H1 (cell line): ENCODE measurements around the gene SPINK4. TPM values are rescaled to one million over a fixed set of nuclear protein-coding genes. Genes with fewer than 3 reads are reported as not detected.

Source experiments
- CTCF ChIA-PET: fragments of 300-600 bp; sonication (Branson Sonifier 250); formaldehyde crosslinking; loops from one replicate; lab custom pipeline; 2021; ENCODE audit not compliant: partially characterized antibody; lab: Charles Lee
- POLR2A ChIA-PET: fragments of 300-600 bp; sonication (Branson Sonifier 250); formaldehyde crosslinking; loops from one replicate; lab custom pipeline; 2021; ENCODE audit warnings: inconsistent platforms; ENCODE audit not compliant: partially characterized antibody; lab: Charles Lee
- DNase-seq, 2 experiments: peaks; one replicate each; pipeline versions ENCODE4 v3.0.0 to v3.0.0-alpha.2; 2010 to 2022; ENCODE audit warnings: low spot score in 2 of 2, low read depth in 1 of 2, mixed read lengths in 1 of 2
- FAIRE-seq: peaks from 2 replicates; lab custom pipeline; 2011; peaks lifted over from hg19 to GRCh38; lab: Jason Lieb, UNC
- H2AFZ ChIP-seq: 2 replicates; pipeline ENCODE4 v1.8.1; 2012; ENCODE audit warnings: low read length, inconsistent platforms
- H2AK5ac ChIP-seq: 2 replicates; pipeline ENCODE4 v1.6.1; 2013; ENCODE audit warnings: low read depth, low read length
- H2BK120ac ChIP-seq: replicated peaks from 2 replicates; pipeline ENCODE3; 2013; ENCODE audit warnings: low read depth, low read length, inconsistent platforms
- H2BK12ac ChIP-seq: 2 replicates; pipeline ENCODE4 v1.6.1; 2013; ENCODE audit warnings: low read depth, low read length
- H2BK15ac ChIP-seq: 2 replicates; pipeline ENCODE4 v1.6.1; 2013; ENCODE audit warnings: low read length
- H2BK20ac ChIP-seq: 2 replicates; pipeline ENCODE4 v1.6.1; 2013; ENCODE audit warnings: low read length
- H2BK5ac ChIP-seq: 2 replicates; pipeline ENCODE4 v1.6.1; 2013; ENCODE audit warnings: low read depth, low read length
- H3K14ac ChIP-seq: 2 replicates; pipeline ENCODE4 v1.6.1; 2013; ENCODE audit warnings: inconsistent platforms; ENCODE audit not compliant: insufficient read length
- H3K18ac ChIP-seq: 2 replicates; pipeline ENCODE4 v1.6.1; 2013; ENCODE audit warnings: low read length; ENCODE audit errors: extremely low read depth
- H3K23ac ChIP-seq: 2 replicates; pipeline ENCODE4 v1.6.1; 2013; ENCODE audit warnings: inconsistent platforms; ENCODE audit not compliant: insufficient read length
- H3K23me2 ChIP-seq: 2 replicates; pipeline ENCODE4 v1.6.1; 2013; ENCODE audit warnings: low read depth, low read length
- H3K27ac ChIP-seq: 2 replicates; pipeline ENCODE4 v1.6.1; 2011; ENCODE audit warnings: low read depth, low read length, inconsistent platforms
- H3K27me3 ChIP-seq, 4 experiments: replicated peaks in 1 of 4; 1 replicate in 1 of 4; 2 replicates in 3 of 4; pipeline versions ENCODE4 v1.6.1 to v1.8.1; 2011 to 2013; ENCODE audit warnings: low read length in 3 of 4, mild to moderate bottlenecking in 3 of 4, inconsistent platforms in 2 of 4, mixed read lengths in 2 of 4, moderate library complexity in 1 of 4; ENCODE audit not compliant: control insufficient read depth in 3 of 4, insufficient read depth in 3 of 4; ENCODE audit errors: extremely low read depth in 1 of 4
- H3K36me3 ChIP-seq, 4 experiments: 2 replicates each; pipeline versions ENCODE4 v1.6.1 to v1.8.1; 2011 to 2013; ENCODE audit warnings: mild to moderate bottlenecking in 4 of 4, low read length in 3 of 4, moderate library complexity in 2 of 4, control low read depth in 1 of 4, inconsistent platforms in 1 of 4; ENCODE audit not compliant: insufficient read depth in 4 of 4, control insufficient read depth in 2 of 4
- H3K4ac ChIP-seq: replicated peaks from 2 replicates; pipeline ENCODE3; 2013; ENCODE audit warnings: low read length, low read depth, mixed read lengths, inconsistent platforms; ENCODE audit not compliant: insufficient read length
- H3K4me1 ChIP-seq, 4 experiments: replicated peaks in 1 of 4; 1 replicate in 1 of 4; 2 replicates in 3 of 4; pipeline versions ENCODE4 v1.6.1 to v1.8.1; 2011 to 2013; ENCODE audit warnings: low read length in 3 of 4, inconsistent platforms in 2 of 4, mixed read lengths in 1 of 4; ENCODE audit not compliant: insufficient read depth in 4 of 4, control insufficient read depth in 3 of 4
- H3K4me2 ChIP-seq, 2 experiments: 2 replicates each; pipeline versions ENCODE4 v1.6.1 to v1.8.1; 2011 to 2013; ENCODE audit warnings: low read depth in 2 of 2, low read length in 2 of 2, control low read depth in 1 of 2, inconsistent platforms in 1 of 2, mild to moderate bottlenecking in 1 of 2; ENCODE audit not compliant: insufficient read depth in 1 of 2
- H3K4me3 ChIP-seq, 4 experiments: fragments of 200-600, 300-600 bp in 1 of 4; sonication (generic), shearing (Covaris generic), sonication (Bioruptor Twin) in 1 of 4; 2 replicates each; pipeline versions ENCODE4 v1.5.1 to v1.8.1; 2011 to 2016; ENCODE audit warnings: low read length in 4 of 4, low read depth in 3 of 4, control low read depth in 2 of 4, inconsistent platforms in 2 of 4, mild to moderate bottlenecking in 2 of 4, mixed read lengths in 1 of 4, moderate library complexity in 1 of 4; ENCODE audit not compliant: insufficient read depth in 2 of 4; ENCODE audit errors: extremely low read depth in 1 of 4
- H3K56ac ChIP-seq: replicated peaks from 2 replicates; pipeline ENCODE3; 2013; ENCODE audit warnings: low read depth, mild to moderate bottlenecking, mixed read lengths, low read length, inconsistent platforms; ENCODE audit not compliant: insufficient read length
- H3K79me1 ChIP-seq: 2 replicates; pipeline ENCODE4 v1.6.1; 2013; ENCODE audit warnings: low read depth, low read length, control low read depth
- H3K79me2 ChIP-seq, 2 experiments: 2 replicates each; pipeline versions ENCODE4 v1.6.1 to v1.8.1; 2012 to 2013; ENCODE audit warnings: low read length in 2 of 2, mild to moderate bottlenecking in 2 of 2, inconsistent platforms in 1 of 2; ENCODE audit not compliant: insufficient read depth in 2 of 2, control insufficient read depth in 1 of 2
- H3K9ac ChIP-seq, 4 experiments: replicated peaks in 1 of 4; 1 replicate in 1 of 4; 2 replicates in 3 of 4; pipeline versions ENCODE4 v1.6.1 to v1.8.1; 2011 to 2013; ENCODE audit warnings: low read depth in 3 of 4, low read length in 3 of 4, control low read depth in 2 of 4, mild to moderate bottlenecking in 2 of 4, moderate library complexity in 2 of 4, inconsistent platforms in 1 of 4; ENCODE audit errors: extremely low read depth in 1 of 4
- H3K9me3 ChIP-seq, 2 experiments: 2 replicates each; pipeline versions ENCODE4 v1.6.1 to v1.8.1; 2012 to 2013; ENCODE audit warnings: mild to moderate bottlenecking in 2 of 2, moderate library complexity in 2 of 2, control low read depth in 1 of 2, inconsistent platforms in 1 of 2, low read depth in 1 of 2, low read length in 1 of 2, mixed read lengths in 1 of 2; ENCODE audit not compliant: insufficient read depth in 2 of 2
- H4K20me1 ChIP-seq, 2 experiments: replicated peaks in 1 of 2; 2 replicates each; pipeline versions ENCODE3 to v1.8.1; 2011 to 2013; ENCODE audit warnings: inconsistent platforms in 2 of 2, low read length in 2 of 2, mild to moderate bottlenecking in 1 of 2; ENCODE audit not compliant: insufficient read depth in 2 of 2, control insufficient read depth in 1 of 2
- H4K5ac ChIP-seq: 2 replicates; pipeline ENCODE4 v1.6.1; 2013; ENCODE audit warnings: low read length, low read depth, mixed read lengths, inconsistent platforms; ENCODE audit not compliant: insufficient read length
- H4K8ac ChIP-seq: 2 replicates; pipeline ENCODE4 v1.8.0; 2013; ENCODE audit warnings: mild to moderate bottlenecking, moderate library complexity, low read length, inconsistent platforms; ENCODE audit not compliant: insufficient read depth; ENCODE audit errors: extremely low read depth
- H4K91ac ChIP-seq: replicated peaks from 2 replicates; pipeline ENCODE3; 2013; ENCODE audit warnings: low read length, mixed read lengths, inconsistent platforms; ENCODE audit not compliant: insufficient read length
- BACH1 ChIP-seq: IDR thresholded peaks from 2 replicates; pipeline ENCODE4 v1.6.1; 2012; ENCODE audit warnings: low read length, improper control_type of control experiment
- BCL11A ChIP-seq, 2 experiments: IDR thresholded peaks; one replicate each; pipeline ENCODE4 v1.6.1; 2011; ENCODE audit warnings: low read depth in 2 of 2, low read length in 2 of 2, mild to moderate bottlenecking in 2 of 2
- CBX5 ChIP-seq: fragments of 300-800, 300-1000 bp; sonication (generic); IDR thresholded peaks from 2 replicates; pipeline ENCODE4 v1.7.1; 2016; ENCODE audit warnings: antibody characterized with exemption, low read length, low read depth
- CEBPB ChIP-seq: IDR thresholded peaks from 2 replicates; pipeline ENCODE4 v1.6.1; 2012; ENCODE audit warnings: low read depth, low read length
- CHD2 ChIP-seq: IDR thresholded peaks from 2 replicates; pipeline ENCODE4 v1.6.1; 2012; ENCODE audit warnings: low read length, improper control_type of control experiment
- CREB1 ChIP-seq: IDR thresholded peaks from 2 replicates; pipeline ENCODE4 v1.6.1; 2012; ENCODE audit warnings: inconsistent platforms
- EZH2 ChIP-seq: fragments of 200-600 bp; sonication (generic); IDR thresholded peaks from 2 replicates; pipeline ENCODE4 v1.7.1; 2012; ENCODE audit warnings: low read depth, mild to moderate bottlenecking, moderate library complexity, low read length, inconsistent platforms; ENCODE audit not compliant: severe bottlenecking
- HDAC6 ChIP-seq: IDR thresholded peaks from one replicate; pipeline ENCODE4 v1.7.1; 2012; ENCODE audit warnings: low read depth, mild to moderate bottlenecking, inconsistent platforms, low read length, moderate library complexity
- POLR2A ChIP-seq, 2 experiments: IDR thresholded peaks; 1 replicate in 1 of 2; 2 replicates in 1 of 2; pipeline ENCODE4 v1.6.1; 2011; ENCODE audit warnings: low read depth in 2 of 2, low read length in 2 of 2, mild to moderate bottlenecking in 2 of 2; ENCODE audit errors: control extremely low read depth in 1 of 2
- RXRA ChIP-seq: IDR thresholded peaks from 2 replicates; pipeline ENCODE4 v1.6.1; 2011; ENCODE audit warnings: low read depth, mild to moderate bottlenecking, low read length, moderate library complexity; ENCODE audit not compliant: insufficient read depth
- SP4 ChIP-seq: IDR thresholded peaks from 2 replicates; pipeline ENCODE4 v1.6.1; 2012; ENCODE audit warnings: low read length, inconsistent platforms
- SUZ12 ChIP-seq: fragments of 200-600 bp; sonication (generic); IDR thresholded peaks from 2 replicates; pipeline ENCODE4 v1.6.1; 2012; ENCODE audit warnings: mild to moderate bottlenecking, inconsistent platforms, low read length, moderate library complexity, mixed read lengths
- TAF1 ChIP-seq: IDR thresholded peaks from 2 replicates; pipeline ENCODE4 v1.6.1; 2011; ENCODE audit warnings: mild to moderate bottlenecking, low read depth, low read length
- TCF12 ChIP-seq: IDR thresholded peaks from 2 replicates; pipeline ENCODE4 v1.6.1; 2011; ENCODE audit warnings: low read depth, mild to moderate bottlenecking, low read length
- WGBS, 2 experiments: shearing (Covaris generic) in 1 of 2; methylation state at CpG; one replicate each; pipeline versions ENCODE4 v1.1.6 to v1.1.7; 2013 to 2015; ENCODE audit warnings: low lambda C conversion rate in 2 of 2, mixed read lengths in 2 of 2, inconsistent platforms in 1 of 2, low coverage in 1 of 2, missing lambda C conversion rate in 1 of 2; ENCODE audit not compliant: insufficient replicate concordance in 2 of 2, insufficient coverage in 1 of 2, insufficient read length in 1 of 2; ENCODE audit errors: extremely low coverage in 1 of 2, missing lambda C conversion rate in 1 of 2; 5-methylcytosine and 5-hydroxymethylcytosine counted together
- polyA plus RNA-seq, 7 experiments: library from polyadenylated mRNA; depleted of rRNA in 3 of 7; stranded (reverse) in 5 of 7; unstranded in 2 of 7; fragments of >200 nt in 5 of 7; fragments of 200-250 nt in 2 of 7; gene quantifications; 1 replicate in 5 of 7; 2 replicates in 1 of 7; 4 replicates in 1 of 7; pipeline versions ENCODE4 v1.2.1 to v1.2.3, GENCODE V29; 2011 to 2013; ENCODE audit warnings: missing spikeins in 2 of 7, mixed read lengths in 2 of 7
- total RNA-seq: library from RNA; stranded (reverse); fragmentation: NEBNext Ultra II Directional; extraction: Animal tissue kit (Norgen Biotek cat#: 25700); gene quantifications from 2 replicates; pipeline ENCODE4 v1.2.1, GENCODE V29; 2021

The SPINK4 gene
- total and polyA plus RNA-seq, 2 of the 8 experiments (the other 6 are each of a cell fraction or from before 2014, with no cell fraction given) = not detected

DNA sequence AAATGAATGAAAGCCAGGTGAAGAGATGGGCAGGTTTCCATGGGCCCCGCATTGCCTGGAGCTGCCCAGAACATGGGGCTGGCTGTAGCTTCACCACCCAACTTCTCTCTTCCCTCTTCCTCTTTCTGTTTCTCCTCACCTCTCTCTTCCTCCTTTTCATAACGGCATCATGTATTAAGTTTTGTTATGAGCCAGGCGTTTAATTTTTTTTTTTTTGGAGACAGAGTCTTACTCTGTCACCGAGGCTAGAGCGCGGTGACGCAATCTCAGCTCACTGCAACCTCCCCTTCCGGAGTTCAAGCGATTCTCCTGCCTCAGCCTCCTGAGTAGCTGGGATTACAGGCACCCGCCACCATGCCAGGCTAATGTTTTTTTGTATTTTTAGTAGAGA lies 13.0 kb upstream of the SPINK4 start:
- Histone ChIP-seq H4K8ac (no peak overlapping the region), H2BK5ac (no peak overlapping the region), H3K36me3 (no peaks in the 10 kb centered on the region), H3K4me1 (peaks cover 0 to 2% (median 0%) of the 10 kb centered on the region in 4 experiments; a peak in 1 of 7 replicates), H3K79me2 (no peaks in the 10 kb centered on the region), H3K18ac (no peak overlapping the region), H2BK120ac (no peak overlapping the region), H3K9me3 (no peaks in the 10 kb centered on the region), H2AFZ (no peak overlapping the region), H3K23ac (no peak overlapping the region), H3K4me3 (no peak overlapping the region), H3K27me3 (no peaks in the 10 kb centered on the region), H3K27ac (no peak overlapping the region), H3K4me2 (no peak overlapping the region), H2AK5ac (no peak overlapping the region), H4K20me1 (no peaks in the 10 kb centered on the region), H3K9ac (no peak overlapping the region), H2BK12ac (no peak overlapping the region), H4K5ac (no peak overlapping the region), H4K91ac (no peak overlapping the region), H2BK15ac (no peak overlapping the region), H3K79me1 (no peaks in the 10 kb centered on the region), H2BK20ac (no peak overlapping the region), H3K56ac (no peak overlapping the region), H3K23me2 (no peaks in the 10 kb centered on the region), H3K4ac (no peak overlapping the region), H3K14ac (no peak overlapping the region)
- 87% methylated on average over 10 of the region's 10 CpGs; no CpG with 5 or more reads in 1 of the 2 experiments for WGBS, 2 experiments
- DNase-seq (no peak), FAIRE-seq (no peak)
- no peak for TF ChIP-seq CEBPB
- TF ChIP-seq BACH1 = no peak
- TF ChIP-seq TAF1 = no peak
- TF ChIP-seq POLR2A (IDR thresholded peaks at IDR 0.05; ENCODE audit: control extremely low read depth in 1 of 2, low read depth in 2 of 2, low read length in 2 of 2) = no peak
- no peak for TF ChIP-seq SUZ12
- TF ChIP-seq RXRA = no peak
- no peak for TF ChIP-seq CBX5
- no peak for TF ChIP-seq CHD2
- no peak for TF ChIP-seq EZH2
- TF ChIP-seq BCL11A (IDR thresholded peaks at IDR 0.05; ENCODE audit: low read depth in 2 of 2, low read length in 2 of 2) = no peak
- TF ChIP-seq HDAC6 = no peak
- no peak for TF ChIP-seq TCF12
- no peak for TF ChIP-seq SP4
- no peak for TF ChIP-seq CREB1
- ChIA-PET POLR2A (interaction anchor here (1.2 to 1.9 kb wide), 3 partner anchors 14 to 202 kb away, joined by 3 to 7 read pairs (median 3); partner anchors contain the start of genes DNAJA1 and SMU1), CTCF (interaction anchor here (0.6 to 3.2 kb wide), 25 partner anchors 10 to 363 kb away, joined by 3 to 55 read pairs (median 8); partner anchors contain the start of gene SPINK4)
